Measurements from ENCODE around the gene OVOL1.
A peak's percentile ranks its signal among the peaks of the same experiment; 100 is the strongest.
"Not testable (repeated sequence)": the region's sequence is repeated elsewhere in the genome, so short reads cannot be mapped to it uniquely, and the experiment has no call there.

The OVOL1 gene

GRCh38 chr11:65814131-65814985 is 27.5 kb downstream of the OVOL1 start:
- no peak for DNase-seq (ENCODE audit: low spot score)

GRCh38 chr11:65814986-65815565 is 28.2 kb downstream of the OVOL1 start:
- FAIRE-seq (no peak), DNase-seq (ENCODE audit: low spot score) (no peak)

More at GRCh38 chr11:65814131-65814985, 27.5 kb downstream of the OVOL1 start:
- no peak for FAIRE-seq

GRCh38 chr11:65816696-65817095 is 29.8 kb downstream of the OVOL1 start:
- DNase-seq (ENCODE audit: low spot score) (no peak), FAIRE-seq (no peak)

GRCh38 chr11:65817312-65817834 is 30.5 kb downstream of the OVOL1 start:
- DNase-seq (ENCODE audit: low spot score) (no peak), FAIRE-seq (no peak)

- peak; percentile 23 for FAIRE-seq
Observed at GRCh38 chr11:65817835-65818680, 31.2 kb downstream of the OVOL1 start.

GRCh38 chr11:65821107-65821506 is 34.2 kb downstream of the OVOL1 start:
- FAIRE-seq (no peak), DNase-seq (ENCODE audit: low spot score) (no peak)

More at GRCh38 chr11:65817835-65818680, 31.2 kb downstream of the OVOL1 start:
- peak; percentile 96 for DNase-seq (ENCODE audit: low spot score)

- DNase-seq (ENCODE audit: low spot score) (no peak), FAIRE-seq (no peak)
Observed at GRCh38 chr11:65822776-65823528, 36.1 kb downstream of the OVOL1 start.

- no peak for FAIRE-seq
- DNase-seq (ENCODE audit: low spot score) = no peak
Observed at GRCh38 chr11:65826984-65827735, 40.3 kb downstream of the OVOL1 start.

- no peak for FAIRE-seq
Observed at GRCh38 chr11:65829459-65829858, 42.6 kb downstream of the OVOL1 start.

GRCh38 chr11:65832231-65832630 is 45.4 kb downstream of the OVOL1 start:
- DNase-seq (ENCODE audit: low spot score); FAIRE-seq: not testable (repeated sequence)

More at GRCh38 chr11:65829459-65829858, 42.6 kb downstream of the OVOL1 start:
- no peak for DNase-seq (ENCODE audit: low spot score)

- FAIRE-seq (no peak), DNase-seq (ENCODE audit: low spot score) (no peak)
Observed at GRCh38 chr11:65833297-65834030, 46.6 kb downstream of the OVOL1 start, which contains the start of gene SNX32. SNX32 (plus strand) TSS chr11:65833963; CDS start chr11:65834066, 103 bp downstream.

- no peak for DNase-seq (ENCODE audit: low spot score)
- peak; percentile 44 for FAIRE-seq
Observed at GRCh38 chr11:65834202-65834601, 47.3 kb downstream of the OVOL1 start.

- FAIRE-seq (no peak), DNase-seq (ENCODE audit: low spot score) (no peak)
Observed at GRCh38 chr11:65842144-65842543, 55.3 kb downstream of the OVOL1 start.

- FAIRE-seq (no peak), DNase-seq (ENCODE audit: low spot score) (no peak)
Observed at GRCh38 chr11:65843811-65844210, 56.9 kb downstream of the OVOL1 start.

- DNase-seq (ENCODE audit: low spot score) (no peak), FAIRE-seq (no peak)
Observed at GRCh38 chr11:65844231-65844872, 57.5 kb downstream of the OVOL1 start.
